HG02970 (cell line): ENCODE results near the gene FOXC2.

Experiments
- ATAC-seq: cut with Tn5 transposase; IDR thresholded peaks from one replicate; pipeline ENCODE4 v1.9.1; 2021; ENCODE audit warnings: mild to moderate bottlenecking, moderate library complexity, moderate number of reproducible peaks; ENCODE audit not compliant: unreplicated experiment, low FRiP score

Gene FOXC2

DNA sequence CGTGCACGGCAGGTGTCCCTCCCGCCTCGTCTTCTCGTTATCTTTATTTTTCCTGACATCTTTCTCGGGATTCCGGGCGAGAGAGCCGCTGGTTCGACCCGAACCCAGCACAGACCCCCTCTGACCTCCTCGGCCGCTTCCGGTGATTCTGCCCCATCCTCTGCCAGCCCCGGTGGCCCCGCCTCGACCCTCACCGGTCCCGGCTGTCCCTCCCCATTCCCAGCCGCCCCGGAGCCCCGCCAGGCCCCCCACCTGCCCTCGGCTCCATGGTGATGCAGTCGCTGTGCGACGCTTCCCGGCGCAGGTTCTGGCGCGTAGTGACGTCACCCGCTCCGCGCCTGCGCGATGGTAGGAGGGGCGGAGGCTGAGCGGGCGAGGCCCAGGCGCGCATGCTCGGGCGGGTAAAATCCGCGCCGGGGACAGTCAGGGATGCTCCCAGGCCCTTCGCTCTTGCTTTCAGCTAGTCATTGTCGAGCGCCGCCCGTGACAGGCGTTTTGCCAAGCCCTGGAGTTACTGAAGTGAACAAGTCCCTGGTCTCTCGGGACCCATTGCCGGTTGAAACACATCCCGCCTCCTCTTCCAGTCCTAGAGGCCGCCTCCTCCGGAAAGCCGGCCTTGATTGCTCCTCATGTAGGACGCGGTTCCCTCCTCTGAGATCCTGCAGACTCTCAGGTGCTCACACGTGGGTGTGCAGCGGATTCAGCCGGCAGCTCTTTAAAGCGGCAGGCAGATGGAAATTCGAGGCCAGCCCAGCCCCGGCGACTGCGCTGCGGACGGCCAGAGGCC lies 11.5 kb upstream of the FOXC2 start, which contains the start of gene MTHFSD:
MTHFSD (minus strand) TSS at position 319 of the 787 bp plus-strand sequence; CDS start at position 268, 51 bp downstream.
- peak; percentile 87 for ATAC-seq

DNA sequence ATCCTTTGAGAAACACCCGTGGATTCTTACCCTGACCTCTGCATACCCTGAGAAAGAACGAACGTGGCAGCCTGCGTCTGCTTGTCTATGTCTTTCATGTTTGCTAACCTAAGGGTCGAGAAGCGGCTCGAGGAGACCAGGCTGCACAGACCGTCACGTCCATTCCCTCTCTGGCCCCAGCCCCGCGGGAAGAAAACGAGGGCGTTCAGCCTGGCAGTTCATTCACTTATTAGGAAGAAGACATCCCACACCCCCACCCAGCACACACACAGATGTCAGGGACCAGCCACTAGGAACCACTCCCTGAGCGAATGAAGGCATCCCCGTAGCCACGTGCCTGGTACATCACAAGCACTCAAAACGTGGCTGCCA lies 10.9 kb upstream of the FOXC2 start:
- no peak for ATAC-seq

DNA sequence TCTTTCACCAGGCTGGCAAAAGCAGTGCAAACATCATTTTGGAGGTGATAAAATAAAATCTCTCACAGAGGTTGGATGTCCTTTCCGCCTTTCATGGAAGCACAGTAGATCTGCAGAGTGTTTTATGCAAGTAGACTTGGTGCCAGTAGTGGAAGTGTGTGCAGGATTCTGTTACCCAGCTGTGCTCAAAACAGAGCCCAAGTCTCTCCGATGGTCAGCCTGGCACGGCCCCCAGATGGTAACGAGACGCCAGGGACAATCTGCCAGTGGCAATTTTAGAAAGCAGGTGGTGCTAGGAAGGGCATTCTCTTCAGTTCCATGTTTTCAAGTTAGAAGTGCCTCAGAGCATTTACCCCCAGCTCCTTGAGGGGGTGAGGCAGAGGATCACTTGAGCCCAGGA lies 10.1 kb upstream of the FOXC2 start:
- no peak for ATAC-seq

DNA sequence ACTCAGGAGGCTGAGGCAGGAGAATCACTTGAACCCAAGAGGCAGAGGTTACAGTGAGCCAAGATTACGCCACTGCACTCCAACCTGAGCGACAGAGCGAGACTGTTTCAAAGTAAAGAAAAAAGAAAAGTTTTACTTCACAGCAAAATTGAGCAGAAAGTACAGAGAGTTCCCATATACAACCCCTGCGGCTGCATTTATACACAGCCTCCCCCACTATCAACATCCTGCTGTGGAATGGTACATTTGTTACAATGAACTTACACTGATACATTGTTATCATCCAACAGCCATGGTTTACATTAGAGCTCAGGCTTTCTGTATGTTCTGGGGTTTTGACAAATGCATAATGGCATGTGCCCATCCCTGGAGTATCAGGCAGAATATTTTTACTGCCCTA lies 9.0 kb upstream of the FOXC2 start:
- no peak for ATAC-seq

DNA sequence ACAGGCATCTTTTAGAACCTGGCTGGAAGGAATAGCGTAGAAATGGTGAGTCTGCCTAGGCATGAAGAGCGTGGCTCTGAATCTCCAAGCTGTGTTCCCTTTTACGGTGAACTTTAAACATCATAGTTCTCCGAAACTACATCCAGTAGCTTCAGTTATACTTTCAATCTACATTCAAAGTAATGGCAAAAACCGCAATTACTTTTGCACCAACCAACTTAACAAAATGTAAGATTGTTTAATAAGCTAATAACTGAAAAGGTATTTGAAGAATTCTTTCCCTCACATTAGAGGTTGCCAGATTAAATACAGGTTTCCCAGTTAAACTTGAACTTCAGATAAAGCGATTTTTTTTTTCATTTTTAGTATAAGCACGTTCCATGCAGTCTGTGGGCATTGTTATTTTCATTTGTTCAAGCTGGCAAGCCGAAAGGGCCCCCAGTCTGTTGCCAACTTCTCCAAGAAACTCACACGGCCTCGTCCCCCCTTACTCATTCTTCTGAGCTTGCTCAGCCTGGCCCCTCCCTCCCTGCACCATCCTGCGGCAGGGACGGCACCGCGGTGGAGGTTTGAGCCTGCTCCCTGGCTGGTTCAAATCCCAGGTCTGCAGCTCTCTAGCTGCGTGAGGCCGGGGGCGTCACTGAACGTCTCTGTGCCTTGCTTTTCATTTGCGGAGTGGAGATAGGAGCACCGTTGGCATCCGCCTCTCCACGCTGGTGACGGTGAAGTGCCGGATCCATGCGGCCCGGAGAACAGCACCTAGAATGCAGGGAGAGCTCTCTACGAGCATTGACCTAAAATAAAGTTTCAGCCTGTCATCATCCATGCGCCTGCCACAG lies 8.1 kb upstream of the FOXC2 start:
- no peak for ATAC-seq

DNA sequence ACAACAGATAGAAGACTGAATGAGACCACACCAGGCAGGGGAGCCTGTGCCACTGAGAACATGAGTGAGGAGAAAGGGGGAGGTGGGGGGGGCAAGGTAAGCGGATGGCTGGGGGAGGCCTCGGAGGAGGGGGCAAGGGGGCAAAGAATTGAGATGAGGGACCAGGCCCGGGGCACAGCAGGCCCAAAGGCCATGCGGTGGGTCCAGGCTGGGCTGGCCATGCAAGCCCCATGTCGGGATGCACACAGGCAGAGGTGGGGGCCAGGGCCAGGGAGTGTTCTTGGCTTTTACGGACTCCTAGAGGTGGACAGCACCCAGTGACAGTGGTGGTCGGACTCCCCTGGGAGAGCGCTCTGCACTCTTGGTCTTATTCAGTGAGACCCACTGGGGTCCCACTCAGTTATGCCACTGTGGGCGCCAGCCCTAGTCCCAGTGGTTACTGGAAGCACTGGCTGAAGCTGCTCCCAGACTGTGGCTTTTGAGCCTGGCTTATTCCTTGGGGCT lies 6.8 kb upstream of the FOXC2 start:
- no peak for ATAC-seq

DNA sequence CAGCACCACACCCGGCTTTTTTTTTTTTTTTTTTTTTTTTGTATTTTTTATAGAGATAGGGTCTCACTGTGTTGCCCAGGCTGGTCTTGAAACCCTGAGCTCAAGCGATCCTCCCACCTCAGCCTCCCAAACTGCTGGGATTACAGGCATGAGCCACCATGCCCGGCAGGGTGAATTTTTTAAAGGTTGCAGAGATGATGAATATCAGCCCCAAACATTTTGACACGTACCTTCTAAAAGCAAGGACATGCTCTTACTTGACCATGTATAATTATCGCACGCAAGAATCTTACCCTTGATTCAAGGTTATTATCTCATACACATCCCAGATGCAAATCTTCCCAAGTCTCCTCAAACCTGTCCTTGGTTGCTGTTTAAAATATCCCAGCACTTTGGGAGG lies 4.3 kb upstream of the FOXC2 start:
- ATAC-seq: no peak

DNA sequence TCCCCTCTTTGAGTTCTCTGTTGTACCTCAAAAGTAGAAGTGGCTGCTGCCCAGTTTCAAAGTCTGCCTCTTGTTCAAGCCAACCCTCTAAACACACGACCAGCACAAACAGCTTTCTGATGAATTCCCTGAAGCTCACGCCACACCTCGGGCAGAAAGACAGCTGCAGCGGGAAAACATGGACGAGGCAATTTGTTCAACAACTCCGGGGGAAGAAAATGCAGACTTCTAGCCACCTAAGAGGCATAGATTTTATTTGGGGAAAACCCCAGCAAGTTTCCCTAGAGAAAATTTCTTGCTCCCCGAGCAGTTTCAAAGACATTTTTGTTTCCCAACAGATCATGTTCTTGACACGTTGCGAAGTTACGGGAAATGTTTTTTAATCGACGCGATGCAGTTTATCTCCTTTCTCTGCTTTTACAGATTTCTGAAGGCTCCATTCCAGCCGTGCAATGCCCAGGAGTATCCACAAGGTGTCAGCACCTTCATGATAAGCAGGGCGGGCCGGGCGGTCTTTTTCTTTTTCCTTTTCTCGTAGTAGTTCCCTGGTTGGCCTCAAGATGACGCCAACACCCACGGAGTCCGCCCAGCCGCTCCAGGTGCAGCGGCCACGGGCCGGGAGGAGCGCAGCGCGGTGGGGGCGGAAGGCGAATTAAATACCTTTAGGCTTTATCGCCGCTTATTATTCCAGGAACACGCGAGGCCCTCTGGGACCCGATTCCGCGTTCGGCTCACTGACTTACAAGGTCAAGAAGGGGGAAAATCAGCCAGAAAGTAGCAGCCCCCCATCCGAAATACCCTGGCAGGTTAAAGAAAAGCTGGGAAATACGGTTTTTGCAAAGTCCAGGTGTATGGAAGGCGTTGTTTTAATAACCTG lies 2.9 kb upstream of the FOXC2 start:
- peak; percentile 78 for ATAC-seq

DNA sequence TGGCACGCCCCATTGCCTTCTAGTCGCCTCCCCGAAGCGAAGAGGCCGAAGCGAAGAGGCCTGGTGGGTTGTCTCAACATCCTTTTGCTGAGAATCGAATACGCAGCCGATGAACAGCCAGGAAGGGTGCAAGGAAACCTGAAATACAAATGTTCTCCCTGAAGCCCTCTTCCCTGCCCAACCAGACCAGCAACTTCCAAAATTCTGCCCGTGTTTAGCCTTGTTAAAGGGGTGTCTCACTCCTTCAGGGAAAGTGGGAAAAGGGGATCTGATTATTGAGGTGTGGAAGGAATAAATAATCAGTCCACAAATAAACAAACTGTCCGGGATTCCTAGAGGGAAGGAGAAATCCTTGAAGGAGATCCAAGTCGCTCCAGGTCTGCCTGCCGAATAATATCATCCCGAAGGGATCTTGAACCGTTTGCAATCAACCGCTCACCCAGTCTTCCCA lies 1.4 kb upstream of the FOXC2 start:
- ATAC-seq: no peak

DNA sequence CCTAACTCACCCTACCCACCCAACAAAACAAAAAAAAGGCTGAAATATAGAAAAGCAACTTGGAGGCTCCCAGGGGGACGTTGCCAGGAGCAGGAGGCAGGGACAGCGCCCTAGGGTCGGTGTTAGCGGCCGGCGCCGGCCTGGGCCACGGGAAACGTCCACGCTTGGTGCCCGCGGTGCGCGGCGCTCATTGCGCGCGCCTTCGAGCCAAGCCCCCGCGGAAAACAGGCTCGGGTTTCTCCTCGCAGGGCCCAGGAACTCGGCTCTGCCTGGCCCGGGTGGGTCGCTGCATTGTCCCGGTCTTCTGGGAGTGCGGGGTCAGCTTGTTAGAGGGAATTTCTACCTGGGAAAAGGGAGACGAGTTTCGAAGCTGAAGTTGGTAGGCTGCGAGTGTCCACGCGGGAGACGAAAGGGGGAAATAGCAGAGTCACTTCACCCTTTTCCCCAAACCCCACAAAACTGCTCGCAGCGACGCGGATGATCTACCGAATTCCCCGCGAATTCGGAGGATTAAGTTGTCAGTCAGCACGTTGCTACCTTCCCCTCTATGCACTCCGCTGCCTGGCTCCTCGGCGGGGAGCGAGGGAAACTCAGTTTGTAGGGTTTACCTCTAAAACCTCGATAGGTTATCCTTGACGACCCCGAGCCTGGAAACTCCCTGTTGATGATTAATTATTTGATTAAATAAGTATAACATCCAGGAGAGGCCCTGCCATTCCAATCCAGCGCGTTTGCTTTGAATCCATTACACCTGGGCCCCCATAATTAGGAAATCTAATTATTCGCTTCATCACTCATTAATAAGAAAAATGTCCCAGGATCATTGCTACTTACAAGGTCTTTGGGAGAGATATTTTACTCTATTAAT lies 751 bp upstream of the FOXC2 start:
- ATAC-seq: no peak

DNA sequence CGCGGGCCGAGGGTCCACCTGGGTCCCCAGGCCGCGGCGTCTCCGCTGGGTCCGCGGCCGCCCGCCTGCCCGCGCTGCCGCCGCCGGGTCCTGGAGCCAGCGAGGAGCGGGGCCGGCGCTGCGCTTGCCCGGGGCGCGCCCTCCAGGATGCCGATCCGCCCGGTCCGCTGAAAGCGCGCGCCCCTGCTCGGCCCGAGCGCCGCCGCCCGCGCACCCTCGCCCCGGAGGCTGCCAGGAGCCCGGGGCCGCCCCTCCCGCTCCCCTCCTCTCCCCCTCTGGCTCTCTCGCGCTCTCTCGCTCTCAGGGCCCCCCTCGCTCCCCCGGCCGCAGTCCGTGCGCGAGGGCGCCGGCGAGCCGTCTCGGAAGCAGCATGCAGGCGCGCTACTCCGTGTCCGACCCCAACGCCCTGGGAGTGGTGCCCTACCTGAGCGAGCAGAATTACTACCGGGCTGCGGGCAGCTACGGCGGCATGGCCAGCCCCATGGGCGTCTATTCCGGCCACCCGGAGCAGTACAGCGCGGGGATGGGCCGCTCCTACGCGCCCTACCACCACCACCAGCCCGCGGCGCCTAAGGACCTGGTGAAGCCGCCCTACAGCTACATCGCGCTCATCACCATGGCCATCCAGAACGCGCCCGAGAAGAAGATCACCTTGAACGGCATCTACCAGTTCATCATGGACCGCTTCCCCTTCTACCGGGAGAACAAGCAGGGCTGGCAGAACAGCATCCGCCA lies 504 bp downstream of the FOXC2 start:
- ATAC-seq: no peak

DNA sequence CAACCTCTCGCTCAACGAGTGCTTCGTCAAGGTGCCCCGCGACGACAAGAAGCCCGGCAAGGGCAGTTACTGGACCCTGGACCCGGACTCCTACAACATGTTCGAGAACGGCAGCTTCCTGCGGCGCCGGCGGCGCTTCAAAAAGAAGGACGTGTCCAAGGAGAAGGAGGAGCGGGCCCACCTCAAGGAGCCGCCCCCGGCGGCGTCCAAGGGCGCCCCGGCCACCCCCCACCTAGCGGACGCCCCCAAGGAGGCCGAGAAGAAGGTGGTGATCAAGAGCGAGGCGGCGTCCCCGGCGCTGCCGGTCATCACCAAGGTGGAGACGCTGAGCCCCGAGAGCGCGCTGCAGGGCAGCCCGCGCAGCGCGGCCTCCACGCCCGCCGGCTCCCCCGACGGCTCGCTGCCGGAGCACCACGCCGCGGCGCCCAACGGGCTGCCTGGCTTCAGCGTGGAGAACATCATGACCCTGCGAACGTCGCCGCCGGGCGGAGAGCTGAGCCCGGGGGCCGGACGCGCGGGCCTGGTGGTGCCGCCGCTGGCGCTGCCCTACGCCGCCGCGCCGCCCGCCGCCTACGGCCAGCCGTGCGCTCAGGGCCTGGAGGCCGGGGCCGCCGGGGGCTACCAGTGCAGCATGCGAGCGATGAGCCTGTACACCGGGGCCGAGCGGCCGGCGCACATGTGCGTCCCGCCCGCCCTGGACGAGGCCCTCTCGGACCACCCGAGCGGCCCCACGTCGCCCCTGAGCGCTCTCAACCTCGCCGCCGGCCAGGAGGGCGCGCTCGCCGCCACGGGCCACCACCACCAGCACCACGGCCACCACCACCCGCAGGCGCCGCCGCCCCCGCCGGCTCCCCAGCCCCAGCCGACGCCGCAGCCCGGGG lies 1.3 kb downstream of the FOXC2 start:
- no peak for ATAC-seq

DNA sequence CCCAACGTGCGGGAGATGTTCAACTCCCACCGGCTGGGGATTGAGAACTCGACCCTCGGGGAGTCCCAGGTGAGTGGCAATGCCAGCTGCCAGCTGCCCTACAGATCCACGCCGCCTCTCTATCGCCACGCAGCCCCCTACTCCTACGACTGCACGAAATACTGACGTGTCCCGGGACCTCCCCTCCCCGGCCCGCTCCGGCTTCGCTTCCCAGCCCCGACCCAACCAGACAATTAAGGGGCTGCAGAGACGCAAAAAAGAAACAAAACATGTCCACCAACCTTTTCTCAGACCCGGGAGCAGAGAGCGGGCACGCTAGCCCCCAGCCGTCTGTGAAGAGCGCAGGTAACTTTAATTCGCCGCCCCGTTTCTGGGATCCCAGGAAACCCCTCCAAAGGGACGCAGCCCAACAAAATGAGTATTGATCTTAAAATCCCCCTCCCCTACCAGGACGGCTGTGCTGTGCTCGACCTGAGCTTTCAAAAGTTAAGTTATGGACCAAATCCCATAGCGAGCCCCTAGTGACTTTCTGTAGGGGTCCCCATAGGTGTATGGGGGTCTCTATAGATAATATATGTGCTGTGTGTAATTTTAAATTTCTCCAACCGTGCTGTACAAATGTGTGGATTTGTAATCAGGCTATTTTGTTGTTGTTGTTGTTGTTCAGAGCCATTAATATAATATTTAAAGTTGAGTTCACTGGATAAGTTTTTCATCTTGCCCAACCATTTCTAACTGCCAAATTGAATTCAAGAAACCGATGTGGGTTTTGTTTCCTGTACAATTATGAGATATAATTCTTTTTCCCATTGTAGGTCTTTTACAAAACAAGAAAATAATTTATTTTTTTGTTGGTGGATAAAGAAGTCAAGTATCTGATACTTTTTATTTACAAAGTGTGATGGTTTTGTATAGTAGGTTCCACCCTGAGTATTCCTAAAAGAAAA lies 2.3 kb downstream of the FOXC2 start:
- no peak for ATAC-seq

DNA sequence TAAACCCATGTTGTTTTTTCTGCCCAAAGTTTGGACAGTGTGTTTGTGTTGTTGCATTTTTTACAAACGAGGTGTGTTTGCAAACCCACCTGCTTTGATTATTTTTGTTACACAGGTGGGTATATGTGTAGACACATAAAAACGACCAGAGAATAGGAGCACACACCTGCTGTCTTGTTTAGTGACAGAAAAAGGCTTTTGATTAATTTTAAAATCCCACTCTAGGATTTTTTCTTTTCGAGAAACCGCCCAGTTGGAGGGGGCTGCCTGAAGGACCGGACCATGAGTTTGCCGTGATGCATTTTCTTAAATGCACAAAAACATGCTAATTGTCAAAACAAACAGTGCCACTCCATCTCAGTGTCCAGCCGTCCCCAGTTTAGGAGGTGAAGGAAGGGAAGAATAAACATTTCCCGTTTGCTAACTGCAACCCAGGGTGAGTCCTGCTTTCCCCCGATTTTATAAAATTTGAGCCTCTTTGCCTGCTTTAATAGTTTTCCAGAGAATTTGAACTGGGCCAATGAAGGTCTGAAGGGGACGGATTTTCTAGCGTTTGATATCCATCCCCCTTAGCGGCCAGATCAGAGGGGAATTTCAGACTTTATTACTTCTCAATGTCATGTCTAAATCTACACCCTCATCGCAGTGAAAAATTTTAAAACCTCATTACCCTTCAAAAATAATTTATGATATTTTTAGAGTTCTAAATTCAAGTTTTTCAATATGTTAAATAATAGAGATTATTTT lies 3.2 kb downstream of the FOXC2 start:
- no peak for ATAC-seq

DNA sequence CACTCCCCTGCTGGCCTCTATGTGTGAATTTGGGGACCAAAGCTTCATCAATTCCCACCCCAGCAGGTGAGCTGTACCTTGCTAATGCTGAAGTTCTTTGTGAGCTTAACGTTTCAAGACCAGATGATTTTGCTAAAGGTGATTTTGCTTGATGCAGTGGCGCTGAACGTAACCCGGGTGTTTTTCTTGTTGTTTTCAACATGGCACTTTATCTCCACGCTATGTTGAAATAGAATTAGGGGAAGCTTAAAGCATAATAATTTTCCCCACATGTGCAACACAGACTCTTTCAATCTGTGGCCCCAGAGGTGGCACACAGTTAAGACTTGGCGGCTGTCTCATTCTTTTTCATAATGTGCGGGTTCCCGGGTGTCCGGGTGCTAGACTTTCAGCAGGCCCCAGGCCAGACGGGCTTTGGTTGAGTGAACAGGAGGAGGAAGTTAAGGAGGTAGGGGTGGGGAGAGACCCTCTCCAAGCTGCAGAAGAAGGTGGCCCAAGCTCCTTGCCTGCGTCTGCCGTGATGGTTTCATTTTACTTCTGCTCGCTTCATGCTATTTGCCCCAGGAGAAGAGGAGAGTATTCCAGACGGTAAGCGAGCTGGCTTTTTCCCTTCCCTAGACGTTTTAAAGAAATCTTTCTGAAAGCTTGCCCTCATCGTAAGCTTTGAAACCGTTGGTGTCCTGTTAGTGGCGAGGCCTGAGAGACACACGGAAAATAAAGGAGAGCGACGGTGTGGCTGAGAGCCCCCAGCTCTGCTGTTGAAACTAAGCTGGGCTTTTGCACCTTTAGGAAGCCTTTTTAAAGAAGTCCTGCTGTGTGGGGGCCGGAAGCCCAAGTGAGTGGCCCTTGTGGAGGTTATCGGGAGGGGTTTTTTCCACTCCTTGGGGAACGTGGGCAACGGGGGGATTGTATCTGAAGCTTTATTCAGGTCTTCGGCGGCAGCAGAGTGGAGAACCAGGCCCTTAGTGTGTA lies 4.2 kb downstream of the FOXC2 start:
- no peak for ATAC-seq
